Epithelial cell of esophagus (primary cell): Measurements from ENCODE around the gene KCND3.

Experiments
- DNase-seq: peaks from one replicate; pipeline ENCODE4 v3.0.0; 2010; ENCODE audit warnings: low read depth
- H3K4me3 ChIP-seq: 2 replicates; pipeline ENCODE4 v1.5.1; 2011; ENCODE audit warnings: mild to moderate bottlenecking, low read length, control low read depth
- CTCF ChIP-seq: IDR thresholded peaks from 2 replicates; pipeline ENCODE4 v1.5.1; 2011; ENCODE audit warnings: low read depth, mild to moderate bottlenecking, low read length, control low read depth, inconsistent platforms; ENCODE audit not compliant: insufficient read depth; ENCODE audit errors: missing control alignments

The KCND3 gene

GRCh38 chr1:111754984-111755330 lies 234.5 kb downstream of the KCND3 start:
- DNase-seq: peak; percentile 43
- H3K4me3 ChIP-seq: peak overlapping the region; percentile 80
- TF ChIP-seq CTCF: no peak

GRCh38 chr1:111751906-111752575 lies 237.4 kb downstream of the KCND3 start:
- no peak for DNase-seq
- TF ChIP-seq CTCF: no peak
- H3K4me3 ChIP-seq: no peak overlapping the region

DNA sequence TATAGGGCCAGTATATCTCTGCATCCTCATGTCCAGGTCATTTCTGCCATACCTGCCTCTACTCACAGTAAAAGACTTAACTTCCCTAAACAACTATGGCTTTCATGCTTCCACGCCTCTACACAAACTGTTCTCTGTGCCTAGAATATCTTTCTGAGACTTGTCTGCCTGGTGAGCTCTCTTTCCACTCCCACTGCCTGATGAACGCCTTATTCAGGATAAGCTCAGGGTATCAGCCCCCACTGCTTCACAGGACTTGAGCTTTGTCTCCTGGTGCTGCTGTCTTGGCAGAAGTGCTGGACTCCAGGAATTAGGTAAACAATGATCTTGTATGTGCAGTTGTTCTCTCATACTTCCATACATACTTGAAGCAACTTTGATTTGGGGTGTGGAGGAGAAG lies 238.6 kb downstream of the KCND3 start:
- no peak for DNase-seq
- H3K4me3 ChIP-seq: no peak overlapping the region
- TF ChIP-seq CTCF: no peak

DNA sequence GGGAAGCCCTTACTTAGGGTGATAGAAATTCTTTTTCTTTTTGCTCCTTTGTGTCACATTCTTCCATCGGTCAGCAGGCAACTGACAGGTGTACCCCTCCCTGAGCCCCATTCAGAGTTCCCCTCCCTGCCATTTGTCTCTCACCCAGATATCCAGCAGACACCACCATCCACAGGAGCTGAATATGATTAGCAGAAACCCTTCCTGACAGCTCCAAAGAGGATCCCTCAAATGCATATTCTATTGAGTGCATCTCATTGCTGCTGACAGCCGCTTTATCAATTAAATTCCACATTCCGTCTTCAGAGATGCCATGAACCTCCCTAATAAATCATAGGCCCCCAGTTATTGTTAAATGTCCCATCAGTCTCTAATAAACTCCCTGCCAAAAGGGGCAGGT lies 239.8 kb downstream of the KCND3 start:
- TF ChIP-seq CTCF: no peak
- H3K4me3 ChIP-seq: no peak overlapping the region
- no peak for DNase-seq

DNA sequence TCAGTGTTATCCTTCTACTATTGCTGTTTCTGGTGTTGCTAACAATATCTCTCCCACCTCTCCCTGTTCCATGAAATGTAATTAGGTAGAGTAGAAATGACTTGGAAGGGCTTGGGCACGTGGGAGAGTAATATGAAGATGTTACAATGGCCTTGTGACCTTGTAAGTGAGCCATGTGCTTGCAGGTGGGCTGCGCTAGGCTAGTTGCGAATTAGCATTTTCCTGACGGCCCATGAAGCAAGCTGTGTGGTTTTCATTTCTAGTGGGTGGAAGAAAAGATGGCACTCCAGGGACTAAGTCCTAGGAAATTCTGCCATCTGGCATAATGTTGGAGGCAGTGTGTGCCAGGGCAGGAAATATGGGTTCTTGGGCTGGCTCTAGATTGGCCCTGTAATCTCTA lies 241.5 kb downstream of the KCND3 start:
- no peak overlapping the region for H3K4me3 ChIP-seq
- no peak for DNase-seq
- TF ChIP-seq CTCF: no peak

DNA sequence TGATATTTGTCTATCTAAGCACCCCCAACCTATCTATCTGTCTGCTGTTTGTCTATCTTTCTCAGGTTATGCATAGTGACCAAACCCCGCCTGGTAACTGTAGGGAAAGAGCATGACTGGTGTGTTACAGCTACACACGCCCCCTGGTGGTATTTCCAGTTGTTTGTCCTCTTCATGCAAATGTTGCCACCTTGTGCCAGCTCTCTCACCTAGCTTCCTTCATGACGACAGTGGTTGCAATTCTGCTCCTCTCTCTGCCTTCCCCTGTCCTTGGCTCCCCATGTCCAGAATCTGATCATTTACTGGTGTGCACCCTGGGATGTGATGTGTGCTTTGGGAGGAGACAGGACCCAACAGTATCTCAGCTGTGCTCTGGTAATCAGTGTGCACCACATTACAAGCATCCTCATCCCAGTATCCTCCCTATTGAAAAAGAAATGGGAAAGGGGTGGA lies 242.2 kb downstream of the KCND3 start:
- peak; percentile 70 for TF ChIP-seq CTCF
- DNase-seq: peak; percentile 90

GRCh38 chr1:111746614-111746999 lies 242.9 kb downstream of the KCND3 start:
- no peak for TF ChIP-seq CTCF
- DNase-seq: no peak

More for the DNA sequence above, 242.2 kb downstream of the KCND3 start:
- no peak overlapping the region for H3K4me3 ChIP-seq

More at GRCh38 chr1:111746614-111746999, 242.9 kb downstream of the KCND3 start:
- H3K4me3 ChIP-seq: no peak overlapping the region
